Hepatocyte (in vitro differentiated cells): ENCODE results near the gene PI4KB. TPM values are rescaled to one million over a fixed set of nuclear protein-coding genes. Genes with fewer than 3 reads are reported as not detected.

ENCODE experiments used
- DNase-seq: peaks from one replicate; pipeline ENCODE4 v3.0.0-alpha.2; 2016; ENCODE audit warnings: low spot score
- H2AFZ ChIP-seq: fragments of 200-600 bp; sonication (generic); 2 replicates; pipeline ENCODE4 v1.6.0; 2016; ENCODE audit warnings: antibody characterized with exemption, mild to moderate bottlenecking
- H3K27ac ChIP-seq: fragments of 200-600 bp; sonication (generic); 2 replicates; pipeline ENCODE4 v1.5.1; 2016; ENCODE audit warnings: mild to moderate bottlenecking
- H3K27me3 ChIP-seq: fragments of 200-600 bp; sonication (generic); 2 replicates; pipeline ENCODE4 v1.6.1; 2016
- H3K36me3 ChIP-seq: fragments of 200-600 bp; sonication (generic); replicated peaks from 2 replicates; pipeline ENCODE4 v1.5.1; 2016; ENCODE audit warnings: low read depth; ENCODE audit not compliant: insufficient read depth
- H3K4me1 ChIP-seq: fragments of 200-600 bp; sonication (generic); 2 replicates; pipeline ENCODE4 v1.5.1; 2016; ENCODE audit warnings: mild to moderate bottlenecking, moderate library complexity; ENCODE audit not compliant: insufficient read depth
- H3K4me2 ChIP-seq: fragments of 200-600 bp; sonication (generic); 2 replicates; pipeline ENCODE4 v1.6.0; 2016
- H3K4me3 ChIP-seq: fragments of 200-600 bp; sonication (generic); 2 replicates; pipeline ENCODE4 v1.5.1; 2016; ENCODE audit warnings: mild to moderate bottlenecking
- H3K79me2 ChIP-seq: fragments of 200-600 bp; sonication (generic); 2 replicates; pipeline ENCODE4 v1.6.0; 2017; ENCODE audit warnings: mild to moderate bottlenecking
- H3K9me2 ChIP-seq: fragments of 200-600 bp; sonication (generic); replicated peaks from 2 replicates; pipeline ENCODE4 v1.6.0; 2017; ENCODE audit warnings: mild to moderate bottlenecking; ENCODE audit not compliant: insufficient read depth
- H3K9me3 ChIP-seq: fragments of 200-600 bp; sonication (generic); 2 replicates; pipeline ENCODE4 v1.5.1; 2016; ENCODE audit warnings: low read depth, mild to moderate bottlenecking
- H4K20me1 ChIP-seq: fragments of 200-600 bp; sonication (generic); 2 replicates; pipeline ENCODE4 v1.6.0; 2016; ENCODE audit warnings: mild to moderate bottlenecking; ENCODE audit not compliant: insufficient read depth, poor library complexity, severe bottlenecking
- EZH2 ChIP-seq: fragments of 200-600 bp; sonication (generic); IDR thresholded peaks from 2 replicates; pipeline ENCODE4 v1.6.1; 2016; ENCODE audit warnings: antibody characterized with exemption, mild to moderate bottlenecking, borderline replicate concordance
- EZH2phosphoT487 ChIP-seq: fragments of 200-600 bp; sonication (generic); IDR thresholded peaks from one replicate; pipeline ENCODE4 v1.6.1; 2018; ENCODE audit warnings: antibody characterized with exemption, mild to moderate bottlenecking, low read depth, moderate library complexity; ENCODE audit not compliant: unreplicated experiment, severe bottlenecking
- WGBS: methylation state at CpG from one replicate; pipeline ENCODE4 v1.1.6; 2016; ENCODE audit warnings: low lambda C conversion rate; ENCODE audit errors: missing lambda C conversion rate; 5-methylcytosine and 5-hydroxymethylcytosine counted together
- polyA plus RNA-seq: library from polyadenylated mRNA; unstranded; fragments of >200 nt; fragmentation: Nextera tagmentation; extraction: Ambion mirVana; gene quantifications from 2 replicates; pipeline ENCODE4 v1.2.1, GENCODE V29; 2016
- total RNA-seq: library from RNA; depleted of rRNA; stranded (reverse); fragments of >200 nt; gene quantifications from 2 replicates; pipeline ENCODE4 v1.2.3, GENCODE V29; 2014
- TF ChIP-seq, protein P1 (sequence below): fragments of 200-600 bp; sonication (generic); IDR thresholded peaks from 2 replicates; pipeline ENCODE4 v1.5.1; 2016; ENCODE audit warnings: antibody characterized with exemption, mild to moderate bottlenecking; ENCODE audit not compliant: poor library complexity

Gene PI4KB
- total and polyA plus RNA-seq, 2 experiments from 2014 or later, result 49.9 to 55.1 TPM

- peaks cover 9% of the 10 kb centered on the region for H3K4me1 ChIP-seq
- peak overlapping the region; percentile 49 for H2AFZ ChIP-seq
- TF ChIP-seq EZH2phosphoT487 (no peak), EZH2 (no peak)
- TF ChIP-seq, protein P1, sequence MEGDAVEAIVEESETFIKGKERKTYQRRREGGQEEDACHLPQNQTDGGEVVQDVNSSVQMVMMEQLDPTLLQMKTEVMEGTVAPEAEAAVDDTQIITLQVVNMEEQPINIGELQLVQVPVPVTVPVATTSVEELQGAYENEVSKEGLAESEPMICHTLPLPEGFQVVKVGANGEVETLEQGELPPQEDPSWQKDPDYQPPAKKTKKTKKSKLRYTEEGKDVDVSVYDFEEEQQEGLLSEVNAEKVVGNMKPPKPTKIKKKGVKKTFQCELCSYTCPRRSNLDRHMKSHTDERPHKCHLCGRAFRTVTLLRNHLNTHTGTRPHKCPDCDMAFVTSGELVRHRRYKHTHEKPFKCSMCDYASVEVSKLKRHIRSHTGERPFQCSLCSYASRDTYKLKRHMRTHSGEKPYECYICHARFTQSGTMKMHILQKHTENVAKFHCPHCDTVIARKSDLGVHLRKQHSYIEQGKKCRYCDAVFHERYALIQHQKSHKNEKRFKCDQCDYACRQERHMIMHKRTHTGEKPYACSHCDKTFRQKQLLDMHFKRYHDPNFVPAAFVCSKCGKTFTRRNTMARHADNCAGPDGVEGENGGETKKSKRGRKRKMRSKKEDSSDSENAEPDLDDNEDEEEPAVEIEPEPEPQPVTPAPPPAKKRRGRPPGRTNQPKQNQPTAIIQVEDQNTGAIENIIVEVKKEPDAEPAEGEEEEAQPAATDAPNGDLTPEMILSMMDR, result no peak
- H4K20me1 ChIP-seq, result no peaks in the 10 kb centered on the region
- H3K27me3 ChIP-seq, result no peaks in the 10 kb centered on the region
- peak overlapping the region; percentile 93 for H3K27ac ChIP-seq
- WGBS, result 49% methylated on average over 7 of the region's 7 CpGs
- peaks cover 9% of the 10 kb centered on the region for H3K79me2 ChIP-seq
- H3K9me3 ChIP-seq, result no peaks in the 10 kb centered on the region
- no peaks in the 10 kb centered on the region for H3K9me2 ChIP-seq
- peak overlapping the region; percentile 25 for H3K4me3 ChIP-seq
- DNase-seq, result peak; percentile 10
- peak overlapping the region; percentile 77 for H3K4me2 ChIP-seq
- H3K36me3 ChIP-seq, result no peaks in the 10 kb centered on the region
Observed at GRCh38 chr1:151346082-151346768, 19.0 kb upstream of the PI4KB start.

- Histone ChIP-seq H3K27me3 (no peaks in the 10 kb centered on the region), H3K4me3 (no peak overlapping the region), H2AFZ (no peak overlapping the region), H3K4me1 (peaks cover 9% of the 10 kb centered on the region), H3K4me2 (no peak overlapping the region), H3K36me3 (no peaks in the 10 kb centered on the region), H3K9me3 (no peaks in the 10 kb centered on the region), H3K79me2 (peaks cover 9% of the 10 kb centered on the region), H3K27ac (no peak overlapping the region), H4K20me1 (no peaks in the 10 kb centered on the region), H3K9me2 (no peaks in the 10 kb centered on the region)
- 91% methylated on average over 6 of the region's 6 CpGs for WGBS
- no peak for DNase-seq
- TF ChIP-seq EZH2phosphoT487, result no peak
Observed at GRCh38 chr1:151344291-151344690, 17.1 kb upstream of the PI4KB start.

DNA sequence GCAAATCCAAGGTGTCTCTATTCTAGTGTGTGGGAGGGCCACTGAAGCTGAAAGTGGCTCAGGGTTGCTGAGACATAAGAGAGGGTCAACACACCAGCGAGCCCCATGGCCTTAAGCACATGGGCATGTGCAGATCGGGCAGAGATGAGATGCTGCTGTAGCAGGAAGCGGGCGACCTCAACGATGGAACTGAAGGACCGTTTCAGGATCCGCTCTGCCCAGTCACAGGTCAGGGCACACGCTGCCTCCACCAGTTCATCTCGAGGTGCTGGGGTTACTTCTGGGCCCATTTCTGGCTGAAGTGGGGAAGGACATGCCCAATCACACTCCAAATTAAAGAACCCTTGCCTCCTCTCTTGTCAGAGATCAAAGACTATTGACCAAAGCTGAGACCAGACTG is 16.4 kb upstream of the PI4KB start:
- no peak overlapping the region for H3K27ac ChIP-seq
- no peaks in the 10 kb centered on the region for H3K9me3 ChIP-seq
- H3K79me2 ChIP-seq, result peaks cover 9% of the 10 kb centered on the region
- no peaks in the 10 kb centered on the region for H3K36me3 ChIP-seq
- no peak overlapping the region for H3K4me2 ChIP-seq
- H3K4me3 ChIP-seq, result no peak overlapping the region
- H3K4me1 ChIP-seq, result peaks cover 9% of the 10 kb centered on the region
- no peaks in the 10 kb centered on the region for H3K9me2 ChIP-seq
- WGBS, result 84% methylated on average over 9 of the region's 9 CpGs
- H4K20me1 ChIP-seq, result no peaks in the 10 kb centered on the region
- DNase-seq, result no peak
- no peak overlapping the region for H2AFZ ChIP-seq
- H3K27me3 ChIP-seq, result no peaks in the 10 kb centered on the region
- TF ChIP-seq EZH2phosphoT487, result no peak
- TF ChIP-seq EZH2, result no peak
- TF ChIP-seq, protein P1, result no peak

DNA sequence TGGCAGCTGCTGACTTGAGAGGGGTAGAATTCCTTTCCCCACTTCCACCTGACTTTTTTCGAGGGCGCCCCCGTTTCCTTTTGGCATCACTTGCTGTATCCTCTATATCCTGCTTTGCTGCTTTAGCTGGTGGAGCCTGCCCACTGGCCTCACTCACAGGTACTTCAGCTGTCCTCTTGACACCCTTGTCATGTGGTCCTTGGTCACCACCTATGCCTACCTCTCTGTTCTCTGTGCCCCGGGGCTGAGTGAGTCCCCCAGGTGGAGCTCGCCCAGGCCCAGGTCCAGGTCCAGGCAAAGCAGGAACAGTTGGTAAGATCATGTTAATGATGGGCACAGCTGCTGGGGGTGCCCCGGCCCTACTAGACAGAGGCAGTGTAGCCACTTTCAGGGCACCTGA is 15.4 kb upstream of the PI4KB start:
- 98% methylated on average over 6 of the region's 6 CpGs for WGBS
- Histone ChIP-seq H3K27me3 (no peaks in the 10 kb centered on the region), H4K20me1 (no peaks in the 10 kb centered on the region), H3K4me1 (peaks cover 9% of the 10 kb centered on the region), H3K36me3 (no peaks in the 10 kb centered on the region), H3K79me2 (peaks cover 9% of the 10 kb centered on the region), H3K4me3 (no peak overlapping the region), H3K4me2 (no peak overlapping the region), H3K9me2 (no peaks in the 10 kb centered on the region), H3K9me3 (no peaks in the 10 kb centered on the region), H2AFZ (no peak overlapping the region), H3K27ac (no peak overlapping the region)
- no peak for TF ChIP-seq EZH2
- no peak for TF ChIP-seq EZH2phosphoT487
- TF ChIP-seq, protein P1, result no peak
- no peak for DNase-seq
